GM23248 (cell line): ENCODE measurements around the gene BMP5. TPM values are rescaled to one million over a fixed set of nuclear protein-coding genes. Genes with fewer than 3 reads are reported as not detected.
"Not testable (repeated sequence)": the region's sequence is repeated elsewhere in the genome, so short reads cannot be mapped to it uniquely, and the experiment has no call there.

Experiments used
- DNase-seq: peaks from one replicate; pipeline ENCODE4 v3.0.0-alpha.2; 2015
- H2AFZ ChIP-seq: fragments of 200-600 bp; sonication (generic); 2 replicates; pipeline ENCODE4 v1.6.1; 2016; ENCODE audit warnings: antibody characterized with exemption
- H3F3A ChIP-seq: fragments of 200-600 bp; sonication (generic); 2 replicates; pipeline ENCODE4 v1.6.1; 2016; ENCODE audit warnings: mild to moderate bottlenecking, antibody characterized with exemption, mixed run types; ENCODE audit not compliant: insufficient read depth
- H3K27ac ChIP-seq: fragments of 200-600 bp; sonication (generic); 2 replicates; pipeline ENCODE4 v1.5.1; 2016; ENCODE audit warnings: mild to moderate bottlenecking
- H3K27me3 ChIP-seq: fragments of 200-600 bp; sonication (generic); replicated peaks from 2 replicates; pipeline ENCODE4 v1.6.1; 2016; ENCODE audit warnings: mild to moderate bottlenecking; ENCODE audit not compliant: insufficient read depth
- H3K36me3 ChIP-seq: fragments of 200-600 bp; sonication (generic); 2 replicates; pipeline ENCODE4 v1.6.1; 2016; ENCODE audit warnings: low read depth, mild to moderate bottlenecking
- H3K4me1 ChIP-seq: fragments of 200-600 bp; sonication (generic); 2 replicates; pipeline ENCODE4 v1.6.1; 2016; ENCODE audit warnings: mild to moderate bottlenecking; ENCODE audit not compliant: insufficient read depth
- H3K4me2 ChIP-seq: fragments of 200-600 bp; sonication (generic); one replicate; pipeline ENCODE4 v1.6.1; 2016; ENCODE audit warnings: mild to moderate bottlenecking; ENCODE audit not compliant: unreplicated experiment
- H3K4me3 ChIP-seq: fragments of 200-600 bp; sonication (generic); 2 replicates; pipeline ENCODE4 v1.5.1; 2016; ENCODE audit warnings: mild to moderate bottlenecking
- H3K79me2 ChIP-seq: fragments of 200-600 bp; sonication (generic); 2 replicates; pipeline ENCODE4 v1.6.1; 2016; ENCODE audit warnings: mild to moderate bottlenecking; ENCODE audit not compliant: insufficient read depth
- H3K9ac ChIP-seq: fragments of 200-600 bp; sonication (generic); 2 replicates; pipeline ENCODE4 v1.6.1; 2016; ENCODE audit warnings: mild to moderate bottlenecking
- H3K9me2 ChIP-seq: fragments of 200-600 bp; sonication (generic); 2 replicates; pipeline ENCODE4 v1.6.1; 2016; ENCODE audit warnings: mixed run types, mild to moderate bottlenecking, moderate library complexity; ENCODE audit not compliant: insufficient read depth
- H3K9me3 ChIP-seq: fragments of 200-600 bp; sonication (generic); one replicate; pipeline ENCODE4 v1.6.1; 2017; ENCODE audit warnings: low read depth
- H4K20me1 ChIP-seq: fragments of 200-600 bp; sonication (generic); 2 replicates; pipeline ENCODE4 v1.6.0; 2016; ENCODE audit not compliant: insufficient read depth
- EZH2 ChIP-seq: fragments of 200-600 bp; sonication (generic); IDR thresholded peaks from 2 replicates; pipeline ENCODE4 v1.6.1; 2018; ENCODE audit warnings: antibody characterized with exemption, mild to moderate bottlenecking; ENCODE audit not compliant: insufficient read depth, poor library complexity, severe bottlenecking
- EZH2phosphoT487 ChIP-seq: fragments of 200-600 bp; sonication (generic); IDR thresholded peaks from 2 replicates; pipeline ENCODE4 v1.6.1; 2018; ENCODE audit warnings: antibody characterized with exemption, moderate library complexity, mild to moderate bottlenecking, low read depth; ENCODE audit not compliant: insufficient read depth
- WGBS, 2 experiments: methylation state at CpG; one replicate each; pipeline ENCODE4 v1.1.6; 2015 to 2017; ENCODE audit warnings: low lambda C conversion rate in 2 of 2, low coverage in 1 of 2; ENCODE audit errors: missing lambda C conversion rate in 2 of 2; 5-methylcytosine and 5-hydroxymethylcytosine counted together
- in situ Hi-C: fragments of 300-500 bp; cut with MboI; formaldehyde crosslinking; loops from 2 replicates; pipeline ENCODE4 v1.15.0; 2020
- polyA plus RNA-seq: library from polyadenylated mRNA; unstranded; fragments of >200 nt; fragmentation: Nextera tagmentation; extraction: Ambion mirVana; gene quantifications from 2 replicates; pipeline ENCODE4 v1.2.1, GENCODE V29; 2016
- total RNA-seq: library from RNA; depleted of rRNA; stranded (reverse); fragments of >200 nt; shearing (Covaris generic); gene quantifications from 2 replicates; pipeline ENCODE4 v1.2.3, GENCODE V29; 2014

BMP5 gene
- total and polyA plus RNA-seq, 2 experiments from 2014 or later = not detected

DNA sequence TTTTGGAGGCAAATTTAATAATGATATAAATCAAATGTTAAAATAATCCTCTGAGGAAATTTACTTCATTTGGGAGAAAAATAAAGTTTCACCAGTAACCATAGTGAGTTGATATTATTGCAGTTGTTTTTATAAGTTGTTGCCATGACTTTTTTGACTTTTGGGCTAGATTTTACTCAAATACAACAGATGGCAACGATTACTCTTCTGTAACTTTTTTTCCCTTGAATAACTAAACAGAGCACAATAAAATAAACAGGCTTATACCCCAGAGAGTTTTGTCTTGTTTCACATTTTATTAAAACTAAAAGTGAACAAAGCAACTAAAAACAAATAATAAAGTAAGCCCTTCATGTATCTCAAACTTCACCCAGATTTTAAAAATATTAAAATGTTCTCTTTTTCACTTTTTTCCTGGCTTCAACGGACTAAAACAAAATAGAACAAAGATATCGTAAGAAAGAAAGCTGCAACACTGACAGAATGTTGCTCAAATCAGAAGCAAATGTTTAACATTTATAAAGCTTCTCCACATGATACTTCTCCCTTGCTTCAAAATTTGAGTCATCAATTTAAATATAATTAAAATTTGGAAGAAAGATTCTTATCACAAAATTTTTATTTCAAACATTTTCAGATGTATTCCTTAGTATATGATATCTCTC, 42.5 kb upstream of the BMP5 start:
- Histone ChIP-seq H3K27ac (no peak overlapping the region; the same call in 1 of the 2 replicates), H3K4me3 (no peak overlapping the region), H4K20me1 (no peaks in the 10 kb centered on the region), H3K9me2 (no peaks in the 10 kb centered on the region; the same call in 1 of the 2 replicates), H3F3A (peaks cover 12% of the 10 kb centered on the region; the same call in 1 of the 2 replicates), H3K9me3 (no peaks in the 10 kb centered on the region), H3K9ac (peak overlapping the region; percentile 13; the same call in 1 of the 2 replicates), H2AFZ (no peak overlapping the region), H3K4me1 (peaks cover 29% of the 10 kb centered on the region), H3K79me2 (no peaks in the 10 kb centered on the region), H3K36me3 (no peaks in the 10 kb centered on the region), H3K27me3 (no peaks in the 10 kb centered on the region), H3K4me2 (peak overlapping the region; percentile 44)
- 14 to 19% methylated on average over 3 of the region's 3 CpGs for WGBS, 2 experiments
- DNase-seq = peak; percentile 35
- no peak for TF ChIP-seq EZH2phosphoT487
- TF ChIP-seq EZH2 = no peak
- in situ Hi-C loops = no loop called here

DNA sequence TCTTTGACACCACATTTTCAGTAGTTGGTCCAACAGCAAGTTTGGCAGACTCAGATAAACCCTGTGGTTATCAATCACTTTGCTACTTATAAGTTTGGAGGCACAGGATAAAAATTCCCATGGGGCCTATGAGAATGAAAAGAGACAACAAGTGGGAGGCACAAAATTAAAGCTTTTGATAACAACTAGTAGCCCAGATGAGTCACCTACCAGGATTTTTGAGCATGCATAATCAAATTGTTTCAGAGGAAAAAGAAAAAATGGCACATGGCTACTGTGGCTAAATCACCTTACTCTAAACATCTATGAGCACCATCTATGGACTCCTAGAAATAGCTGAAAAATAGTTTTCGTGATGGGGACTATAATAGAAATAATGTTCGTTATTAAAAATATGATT, 40.8 kb upstream of the BMP5 start:
- Histone ChIP-seq H3K9me3 (no peaks in the 10 kb centered on the region), H2AFZ (no peak overlapping the region), H3K79me2 (no peaks in the 10 kb centered on the region), H3K4me2 (no peak overlapping the region), H3K4me3 (no peak overlapping the region), H3K27me3 (no peaks in the 10 kb centered on the region), H3K36me3 (no peaks in the 10 kb centered on the region), H4K20me1 (no peaks in the 10 kb centered on the region), H3F3A (peaks cover 12% of the 10 kb centered on the region; the same call in 1 of the 2 replicates), H3K9ac (no peak overlapping the region), H3K27ac (no peak overlapping the region), H3K9me2 (no peaks in the 10 kb centered on the region; the same call in 1 of the 2 replicates), H3K4me1 (peaks cover 29% of the 10 kb centered on the region)
- 97% methylated on average over 2 of the region's 2 CpGs for WGBS, 2 experiments
- no peak for TF ChIP-seq EZH2phosphoT487
- TF ChIP-seq EZH2 = no peak
- DNase-seq = peak; percentile 46
- in situ Hi-C loops = no loop called here

DNA sequence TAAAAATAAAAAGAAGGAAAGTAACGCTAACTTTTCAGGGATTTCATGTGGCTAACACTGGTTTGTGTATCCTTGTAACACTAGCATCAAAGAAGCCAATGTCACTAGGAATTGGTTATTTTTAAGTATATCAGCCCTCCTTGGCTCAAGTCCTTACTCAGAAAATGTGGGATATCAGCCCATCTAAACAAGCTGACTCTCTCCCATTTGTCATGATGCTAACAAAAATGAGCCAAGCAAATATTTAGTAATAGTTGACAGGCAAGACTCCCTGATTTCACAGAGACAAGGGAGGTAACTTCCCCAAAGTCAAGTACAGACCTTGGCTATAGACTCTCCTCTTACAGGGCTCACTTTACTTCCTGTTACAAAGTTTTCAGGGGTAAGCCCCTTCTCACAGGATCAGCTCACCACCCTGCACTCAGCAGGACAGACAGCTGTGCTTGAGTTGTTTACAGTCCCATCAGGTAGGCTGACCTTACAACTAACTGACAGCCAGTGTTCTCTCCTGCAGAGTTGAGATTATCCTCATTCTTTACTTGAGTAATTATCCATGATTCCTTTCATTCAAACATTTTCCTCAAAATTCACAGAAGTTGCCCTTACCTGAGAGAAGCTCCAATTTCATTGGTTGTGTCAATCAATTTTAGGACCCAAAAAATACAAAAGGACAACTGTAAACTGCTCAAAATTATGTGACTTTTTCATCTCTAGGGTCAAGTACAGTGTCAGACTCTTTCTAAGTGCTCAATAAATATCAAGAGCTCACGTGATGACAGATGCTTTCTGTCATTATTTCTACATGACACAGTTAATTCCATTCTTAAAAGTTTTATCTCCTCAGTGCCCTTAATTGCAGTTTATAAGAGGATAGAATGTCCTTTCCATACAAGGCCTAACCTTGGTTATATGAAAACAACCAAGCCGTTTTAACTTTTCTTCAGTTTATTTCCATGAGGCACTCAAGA, 38.1 kb upstream of the BMP5 start:
- Histone ChIP-seq H3K9me3 (no peaks in the 10 kb centered on the region), H3K9me2 (no peaks in the 10 kb centered on the region; the same call in 1 of the 2 replicates), H3K27ac (no peak overlapping the region), H3F3A (peaks cover 6% of the 10 kb centered on the region; the same call in 1 of the 2 replicates), H2AFZ (no peak overlapping the region), H3K79me2 (no peaks in the 10 kb centered on the region), H3K4me1 (peaks cover 23% of the 10 kb centered on the region), H3K4me3 (no peak overlapping the region), H3K9ac (no peak overlapping the region), H3K4me2 (no peak overlapping the region), H4K20me1 (no peaks in the 10 kb centered on the region), H3K36me3 (no peaks in the 10 kb centered on the region), H3K27me3 (no peaks in the 10 kb centered on the region)
- in situ Hi-C loops = no loop called here
- DNase-seq = peak; percentile 12
- 35 to 39% methylated on average over 3 of the region's 3 CpGs for WGBS, 2 experiments
- no peak for TF ChIP-seq EZH2phosphoT487
- no peak for TF ChIP-seq EZH2

DNA sequence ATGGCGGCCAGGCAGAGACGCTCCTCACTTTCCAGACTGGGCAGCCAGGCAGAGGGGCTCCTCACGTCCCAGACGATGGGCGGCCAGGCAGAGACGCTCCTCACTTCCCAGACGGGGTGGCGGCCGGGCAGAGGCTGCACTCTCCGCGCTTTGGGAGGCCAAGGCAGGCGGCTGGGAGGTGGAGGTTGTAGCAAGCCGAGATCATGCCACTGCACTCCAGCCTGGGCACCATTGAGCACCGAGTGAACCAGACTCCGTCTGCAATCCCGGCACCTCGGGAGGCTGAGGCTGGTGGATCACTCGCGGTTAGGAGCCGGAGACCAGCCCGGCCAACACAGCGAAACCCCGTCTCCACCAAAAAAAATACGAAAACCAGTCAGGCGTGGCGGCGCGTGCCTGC, 35.1 kb upstream of the BMP5 start:
- DNase-seq, H3K27me3 ChIP-seq, in situ Hi-C loops, H3K4me3 ChIP-seq, H4K20me1 ChIP-seq, H3K4me1 ChIP-seq, H3K79me2 ChIP-seq, H3K4me2 ChIP-seq, H3K27ac ChIP-seq, H3K9me2 ChIP-seq, H3K36me3 ChIP-seq, H3F3A ChIP-seq, H2AFZ ChIP-seq, H3K9me3 ChIP-seq, H3K9ac ChIP-seq: not testable (repeated sequence)
- WGBS, 2 experiments = 97 to 100% methylated on average over 2 to 21 of the region's 28 CpGs

DNA sequence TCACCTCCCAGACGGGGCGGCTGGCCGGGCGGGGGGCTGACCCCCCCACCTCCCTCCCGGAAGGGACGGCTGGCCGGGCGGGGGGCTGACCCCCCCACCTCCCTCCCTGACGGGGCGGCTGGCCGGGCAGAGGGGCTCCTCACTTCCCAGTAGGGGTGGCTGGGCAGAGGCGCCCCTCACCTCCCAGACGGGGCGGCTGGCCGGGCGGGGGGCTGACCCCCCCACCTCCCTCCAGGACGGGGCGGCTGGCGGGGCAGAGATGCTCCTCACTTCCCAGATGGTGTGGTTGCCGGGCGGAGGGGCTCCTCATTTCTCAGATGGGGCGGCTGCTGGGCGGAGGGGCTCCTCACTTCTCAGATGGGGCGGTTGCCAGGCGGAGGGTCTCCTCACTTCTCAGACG, 34.5 kb upstream of the BMP5 start:
- WGBS, 2 experiments = 100% methylated on average over 4 of the region's 26 CpGs; no CpG with 5 or more reads in 1 of the 2 experiments
- DNase-seq, H3K4me3 ChIP-seq, H3K27ac ChIP-seq, H3K4me2 ChIP-seq, H3K9me3 ChIP-seq, H3K4me1 ChIP-seq, H3F3A ChIP-seq, H3K9me2 ChIP-seq, H4K20me1 ChIP-seq, H3K27me3 ChIP-seq, H3K79me2 ChIP-seq, H2AFZ ChIP-seq, in situ Hi-C loops, H3K9ac ChIP-seq, H3K36me3 ChIP-seq: not testable (repeated sequence)
